SK-N-SH (cell line): ENCODE measurements around the gene UTF1. TPM values are rescaled to one million over a fixed set of nuclear protein-coding genes. Genes with fewer than 3 reads are reported as not detected.

Experiments
- CTCF ChIA-PET: fragments of 300-600, 350-600 bp; formaldehyde crosslinking; extraction: SDS; loops from one replicate; lab custom pipeline; 2021; lab: Yijun Ruan, JAX
- POLR2A ChIA-PET: fragments of 350-600 bp; sonication (Branson Sonifier 250); formaldehyde crosslinking; extraction: SDS; loops from one replicate; lab custom pipeline; 2020; ENCODE audit warnings: antibody characterized with exemption, inconsistent platforms; lab: Yijun Ruan, JAX
- DNase-seq: peaks from one replicate; pipeline ENCODE4 v3.0.0; 2012
- H2AFZ ChIP-seq: fragments of 200-600 bp; sonication (generic); 2 replicates; pipeline ENCODE4 v1.8.1; 2016; ENCODE audit warnings: antibody characterized with exemption, mild to moderate bottlenecking, low read depth
- H3F3A ChIP-seq: fragments of 200-600 bp; sonication (generic); replicated peaks from 2 replicates; pipeline ENCODE3; 2016; ENCODE audit warnings: antibody characterized with exemption, mild to moderate bottlenecking; ENCODE audit not compliant: insufficient read depth
- H3K27ac ChIP-seq, 2 experiments: fragments of 200-500 bp in 1 of 2; fragments of 200-600 bp in 1 of 2; sonication (Bioruptor generic) in 1 of 2; sonication (generic), shearing (Covaris generic) in 1 of 2; 2 replicates each; pipeline versions ENCODE4 v1.5.1 to v1.6.1; 2014 to 2016; ENCODE audit warnings: low read depth in 2 of 2, inconsistent platforms in 1 of 2, low read length in 1 of 2, mild to moderate bottlenecking in 1 of 2, mixed read lengths in 1 of 2
- H3K27me3 ChIP-seq: fragments of 200-600 bp; sonication (generic), shearing (Covaris generic); 2 replicates; pipeline ENCODE4 v1.6.1; 2016; ENCODE audit warnings: mixed run types; ENCODE audit not compliant: insufficient read depth
- H3K36me3 ChIP-seq, 2 experiments: fragments of 200-500 bp in 1 of 2; fragments of 200-600 bp in 1 of 2; sonication (Bioruptor generic) in 1 of 2; sonication (generic) in 1 of 2; replicated peaks in 1 of 2; 2 replicates each; pipeline versions ENCODE3 to v1.5.1; 2014 to 2016; ENCODE audit warnings: low read length in 1 of 2, mild to moderate bottlenecking in 1 of 2; ENCODE audit not compliant: insufficient read depth in 2 of 2, control insufficient read depth in 1 of 2
- H3K4me1 ChIP-seq, 2 experiments: fragments of 200-500 bp in 1 of 2; fragments of 200-600 bp in 1 of 2; sonication (Bioruptor generic) in 1 of 2; sonication (generic), shearing (Covaris generic) in 1 of 2; 2 replicates each; pipeline versions ENCODE4 v1.5.1 to v1.6.1; 2014 to 2016; ENCODE audit warnings: low read depth in 1 of 2, low read length in 1 of 2, mixed run types in 1 of 2; ENCODE audit not compliant: insufficient read depth in 2 of 2, control insufficient read depth in 1 of 2
- H3K4me2 ChIP-seq: fragments of 200-600 bp; sonication (generic), shearing (Covaris generic); 2 replicates; pipeline ENCODE4 v1.6.1; 2017; ENCODE audit warnings: mixed run types
- H3K4me3 ChIP-seq, 2 experiments: fragments of 200-500 bp in 1 of 2; fragments of 200-600 bp in 1 of 2; sonication (Bioruptor generic) in 1 of 2; sonication (generic), shearing (Covaris generic) in 1 of 2; 2 replicates each; pipeline versions ENCODE4 v1.5.1 to v1.8.1; 2014 to 2016; ENCODE audit warnings: low read depth in 2 of 2, inconsistent platforms in 1 of 2, low read length in 1 of 2, mild to moderate bottlenecking in 1 of 2, mixed read lengths in 1 of 2, moderate library complexity in 1 of 2
- H3K79me2 ChIP-seq: fragments of 200-600 bp; sonication (generic); 2 replicates; pipeline ENCODE4 v1.8.1; 2017; ENCODE audit warnings: mild to moderate bottlenecking; ENCODE audit not compliant: insufficient read depth
- H3K9ac ChIP-seq: fragments of 200-600 bp; sonication (generic); 2 replicates; pipeline ENCODE4 v1.6.1; 2017; ENCODE audit warnings: mixed run types
- H3K9me2 ChIP-seq: fragments of 200-600 bp; sonication (generic); 2 replicates; pipeline ENCODE4 v1.6.1; 2017; ENCODE audit warnings: mixed run types
- H3K9me3 ChIP-seq: fragments of 200-600 bp; sonication (generic); 2 replicates; pipeline ENCODE4 v1.6.1; 2017; ENCODE audit warnings: mixed run types, mild to moderate bottlenecking, moderate library complexity
- H4K20me1 ChIP-seq: fragments of 200-600 bp; sonication (generic); 2 replicates; pipeline ENCODE4 v1.6.1; 2017; ENCODE audit warnings: mild to moderate bottlenecking, mixed run types; ENCODE audit not compliant: insufficient read depth
- CTCF ChIP-seq: fragments of 200-600 bp; sonication (generic); IDR thresholded peaks from 2 replicates; pipeline ENCODE4 v1.6.1; 2017; ENCODE audit warnings: antibody characterized with exemption, mild to moderate bottlenecking, moderate library complexity
- ELF1 ChIP-seq: IDR thresholded peaks from 2 replicates; pipeline ENCODE4 v1.4.0; 2012
- EZH2phosphoT487 ChIP-seq: fragments of 200-600 bp; sonication (generic); IDR thresholded peaks from 2 replicates; pipeline ENCODE4 v1.6.1; 2017; ENCODE audit warnings: low read depth, mixed run types, mild to moderate bottlenecking, antibody characterized with exemption, moderate library complexity, borderline replicate concordance
- FOXM1 ChIP-seq: IDR thresholded peaks from 2 replicates; pipeline ENCODE4 v1.4.0; 2012; ENCODE audit warnings: low read depth, mild to moderate bottlenecking
- GABPA ChIP-seq: IDR thresholded peaks from 2 replicates; pipeline ENCODE4 v1.4.0; 2012; ENCODE audit warnings: low read depth, mild to moderate bottlenecking
- GATA2 ChIP-seq: sonication (generic); formaldehyde crosslinking; IDR thresholded peaks from 2 replicates; pipeline ENCODE4 v1.5.0; 2020; ENCODE audit warnings: mild to moderate bottlenecking, missing genetic modification reagents
- JUND ChIP-seq: IDR thresholded peaks from 2 replicates; pipeline ENCODE4 v1.4.0; 2012
- MAX ChIP-seq: IDR thresholded peaks from 2 replicates; pipeline ENCODE4 v1.4.0; 2012; ENCODE audit warnings: low read depth
- MXI1 ChIP-seq: IDR thresholded peaks from 2 replicates; pipeline ENCODE4 v1.6.1; 2012; ENCODE audit warnings: mild to moderate bottlenecking, low read depth, low read length, improper control_type of control experiment
- POLR2AphosphoS5 ChIP-seq: IDR thresholded peaks from 2 replicates; pipeline ENCODE4 v1.6.1; 2012; ENCODE audit warnings: low read depth, low read length
- RCOR1 ChIP-seq: fragments of 150-350 bp; IDR thresholded peaks from 2 replicates; pipeline ENCODE4 v1.6.1; 2017; ENCODE audit warnings: antibody characterized with exemption, low read length
- WGBS: methylation state at CpG from one replicate; pipeline ENCODE4 v1.1.6; 2017; ENCODE audit warnings: low lambda C conversion rate; 5-methylcytosine and 5-hydroxymethylcytosine counted together
- polyA plus RNA-seq, 3 experiments: library from polyadenylated mRNA; depleted of rRNA; stranded (reverse); fragments of >200 nt; gene quantifications; 2 replicates each; pipeline ENCODE4 v1.2.3, GENCODE V29; 2012
- TF ChIP-seq, protein P1 (sequence below): fragments of 150-350 bp; IDR thresholded peaks from 2 replicates; pipeline ENCODE4 v1.6.1; 2017; ENCODE audit warnings: antibody characterized with exemption, low read length, low read depth, borderline replicate concordance
- TF ChIP-seq, protein P2 (sequence below): IDR thresholded peaks from 2 replicates; pipeline ENCODE4 v1.4.0; 2012; ENCODE audit warnings: low read depth, borderline replicate concordance

UTF1 gene
- polyA plus RNA-seq, 1 of the 3 experiments (the other 2 are of a cell fraction) = not detected

- H3K9ac ChIP-seq = no peak overlapping the region
- no peaks in the 10 kb centered on the region for H4K20me1 ChIP-seq
- no peaks in the 10 kb centered on the region for H3K4me1 ChIP-seq
- 8% methylated on average over 8 of the region's 18 CpGs for WGBS
- no peaks in the 10 kb centered on the region for H3K9me2 ChIP-seq
- H3K4me2 ChIP-seq = no peak overlapping the region
- DNase-seq = no peak
- H3F3A ChIP-seq = no peaks in the 10 kb centered on the region
- H3K36me3 ChIP-seq = no peaks in the 10 kb centered on the region
- ChIA-PET CTCF (no interaction called here), POLR2A (no interaction called here)
- H3K79me2 ChIP-seq = no peaks in the 10 kb centered on the region
- peaks cover 77% of the 10 kb centered on the region for H3K27me3 ChIP-seq
- H3K4me3 ChIP-seq = no peak overlapping the region
- TF ChIP-seq EZH2phosphoT487 (no peak), RCOR1 (no peak)
- no peaks in the 10 kb centered on the region for H3K9me3 ChIP-seq
- no peak overlapping the region for H2AFZ ChIP-seq
- H3K27ac ChIP-seq = no peak overlapping the region
Measured at GRCh38 chr10:133235932-133236331, 5.9 kb downstream of the UTF1 start.

GRCh38 chr10:133236401-133237240, 6.6 kb downstream of the UTF1 start:
- POLR2A ChIA-PET = no interaction called here
- H3F3A ChIP-seq = no peaks in the 10 kb centered on the region

DNA sequence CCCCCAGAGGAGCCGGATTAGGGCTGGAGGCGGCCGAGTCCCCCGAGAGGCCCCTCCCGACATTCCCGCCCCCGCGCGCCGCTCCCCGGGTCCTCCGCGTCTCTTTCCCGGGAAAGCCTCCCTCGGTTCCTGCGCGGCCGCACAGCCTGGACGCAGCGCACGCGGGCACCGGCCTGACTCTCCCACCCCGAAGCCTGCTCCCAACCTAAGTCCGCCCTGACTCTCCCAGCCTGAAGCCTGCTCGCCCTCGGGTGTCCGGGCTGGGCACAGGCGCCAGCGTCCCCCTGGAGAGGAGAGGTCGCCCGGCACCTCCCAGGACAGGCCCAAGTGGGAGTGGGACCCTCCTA, 7.2 kb downstream of the UTF1 start:
- POLR2A ChIA-PET = no interaction called here
- Histone ChIP-seq H3K27me3 (peaks cover 66% of the 10 kb centered on the region), H3K9ac (no peak overlapping the region), H3K9me2 (no peaks in the 10 kb centered on the region), H3K4me1 (no peaks in the 10 kb centered on the region), H3K36me3 (no peaks in the 10 kb centered on the region), H2AFZ (no peak overlapping the region), H3K79me2 (no peaks in the 10 kb centered on the region), H3F3A (no peaks in the 10 kb centered on the region), H3K9me3 (no peaks in the 10 kb centered on the region), H3K4me2 (no peak overlapping the region), H3K27ac (no peak overlapping the region), H3K4me3 (no peak overlapping the region), H4K20me1 (no peaks in the 10 kb centered on the region)
- CTCF ChIA-PET = no interaction called here
- no peak for DNase-seq
- TF ChIP-seq, protein P1, sequence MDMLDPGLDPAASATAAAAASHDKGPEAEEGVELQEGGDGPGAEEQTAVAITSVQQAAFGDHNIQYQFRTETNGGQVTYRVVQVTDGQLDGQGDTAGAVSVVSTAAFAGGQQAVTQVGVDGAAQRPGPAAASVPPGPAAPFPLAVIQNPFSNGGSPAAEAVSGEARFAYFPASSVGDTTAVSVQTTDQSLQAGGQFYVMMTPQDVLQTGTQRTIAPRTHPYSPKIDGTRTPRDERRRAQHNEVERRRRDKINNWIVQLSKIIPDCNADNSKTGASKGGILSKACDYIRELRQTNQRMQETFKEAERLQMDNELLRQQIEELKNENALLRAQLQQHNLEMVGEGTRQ = no peak
- TF ChIP-seq CTCF (no peak), GABPA (no peak), GATA2 (no peak), FOXM1 (no peak), ELF1 (no peak), JUND (no peak)
- 2% methylated on average over 9 of the region's 32 CpGs for WGBS

More at GRCh38 chr10:133236401-133237240, 6.6 kb downstream of the UTF1 start:
- no peak overlapping the region for H3K4me2 ChIP-seq
- no peak for TF ChIP-seq MAX
- TF ChIP-seq FOXM1 = no peak
- no peak for TF ChIP-seq MXI1
- TF ChIP-seq POLR2AphosphoS5 = no peak
- TF ChIP-seq, protein P2, sequence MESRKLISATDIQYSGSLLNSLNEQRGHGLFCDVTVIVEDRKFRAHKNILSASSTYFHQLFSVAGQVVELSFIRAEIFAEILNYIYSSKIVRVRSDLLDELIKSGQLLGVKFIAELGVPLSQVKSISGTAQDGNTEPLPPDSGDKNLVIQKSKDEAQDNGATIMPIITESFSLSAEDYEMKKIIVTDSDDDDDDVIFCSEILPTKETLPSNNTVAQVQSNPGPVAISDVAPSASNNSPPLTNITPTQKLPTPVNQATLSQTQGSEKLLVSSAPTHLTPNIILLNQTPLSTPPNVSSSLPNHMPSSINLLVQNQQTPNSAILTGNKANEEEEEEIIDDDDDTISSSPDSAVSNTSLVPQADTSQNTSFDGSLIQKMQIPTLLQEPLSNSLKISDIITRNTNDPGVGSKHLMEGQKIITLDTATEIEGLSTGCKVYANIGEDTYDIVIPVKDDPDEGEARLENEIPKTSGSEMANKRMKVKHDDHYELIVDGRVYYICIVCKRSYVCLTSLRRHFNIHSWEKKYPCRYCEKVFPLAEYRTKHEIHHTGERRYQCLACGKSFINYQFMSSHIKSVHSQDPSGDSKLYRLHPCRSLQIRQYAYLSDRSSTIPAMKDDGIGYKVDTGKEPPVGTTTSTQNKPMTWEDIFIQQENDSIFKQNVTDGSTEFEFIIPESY = no peak
- no peak overlapping the region for H3K4me3 ChIP-seq
- 2% methylated on average over 7 of the region's 103 CpGs for WGBS
- CTCF ChIA-PET = no interaction called here
- no peaks in the 10 kb centered on the region for H3K9me2 ChIP-seq
- no peak overlapping the region for H3K9ac ChIP-seq
- no peak for DNase-seq
- H2AFZ ChIP-seq = no peak overlapping the region
- H3K9me3 ChIP-seq = no peaks in the 10 kb centered on the region
- no peaks in the 10 kb centered on the region for H4K20me1 ChIP-seq
- H3K4me1 ChIP-seq = no peaks in the 10 kb centered on the region
- no peaks in the 10 kb centered on the region for H3K79me2 ChIP-seq
- H3K27me3 ChIP-seq = peaks cover 72% of the 10 kb centered on the region
- H3K27ac ChIP-seq = no peak overlapping the region
- no peaks in the 10 kb centered on the region for H3K36me3 ChIP-seq
